Thyroid gland (tissue), 4 donors: ENCODE measurements around the gene LAD1. TPM values are rescaled to one million over a fixed set of nuclear protein-coding genes. Genes with fewer than 3 reads are reported as not detected.

ENCODE experiments used
- DNase-seq, 2 donors: peaks; one replicate each; pipeline ENCODE4 v3.0.0-alpha.2; 2019
- H3K27ac ChIP-seq, 3 donors: fragments of 200-600 bp; sonication (generic); 1 replicate in 2 of 3; 2 replicates in 1 of 3; pipeline ENCODE4 v1.5.1; 2016 to 2019; ENCODE audit warnings: mild to moderate bottlenecking in 1 of 3, moderate library complexity in 1 of 3
- H3K27me3 ChIP-seq: fragments of 200-600 bp; sonication (generic); one replicate; pipeline ENCODE4 v1.5.1; 2019
- H3K36me3 ChIP-seq, 2 donors: fragments of 200-600 bp; sonication (generic); one replicate each; pipeline ENCODE4 v1.5.1; 2016 to 2019
- H3K4me1 ChIP-seq, 2 donors: fragments of 200-600 bp; sonication (generic); one replicate each; pipeline ENCODE4 v1.5.1; 2017 to 2019
- H3K4me3 ChIP-seq, 3 donors: fragments of 200-600 bp; sonication (generic); replicated peaks in 1 of 3; 1 replicate in 2 of 3; 2 replicates in 1 of 3; pipeline ENCODE4 v1.5.1; 2016; ENCODE audit warnings: mild to moderate bottlenecking in 1 of 3
- H3K9me3 ChIP-seq: fragments of 200-600 bp; sonication (generic); one replicate; pipeline ENCODE4 v1.5.1; 2017
- POLR2A ChIP-seq, 2 donors: fragments of 450-650 bp; IDR thresholded peaks; one replicate each; pipeline ENCODE4 v1.6.1; 2017; ENCODE audit warnings: antibody characterized with exemption in 2 of 2, mild to moderate bottlenecking in 2 of 2, moderate library complexity in 1 of 2
- WGBS, 2 donors: methylation state at CpG; one replicate each; pipeline ENCODE4 v1.1.5; 2017; 5-methylcytosine and 5-hydroxymethylcytosine counted together
- intact Hi-C: fragments of 100-400 bp; cut with DNase I; formaldehyde crosslinking; loops from one replicate; pipeline ENCODE4 v1.15.1; 2023
- total RNA-seq, 4 donors: library from RNA; depleted of rRNA; stranded (reverse); fragments of >200 nt; gene quantifications; one replicate each; pipeline ENCODE4 v1.2.3, GENCODE V29; 2016
- TF ChIP-seq, protein P1 (sequence below), 6 experiments: fragments of 200-600 bp in 3 of 6; fragments of 450-650 bp in 3 of 6; sonication (generic) in 3 of 6; IDR thresholded peaks; one replicate each; pipeline ENCODE4 v1.5.1; 2016 to 2019; ENCODE audit warnings: antibody characterized with exemption in 6 of 6, mild to moderate bottlenecking in 2 of 6, inconsistent platforms in 1 of 6, moderate library complexity in 1 of 6

The LAD1 gene
- total RNA-seq, 4 donors from 2014 or later, result 2.9 to 7.4 (median 5.1) TPM

DNA sequence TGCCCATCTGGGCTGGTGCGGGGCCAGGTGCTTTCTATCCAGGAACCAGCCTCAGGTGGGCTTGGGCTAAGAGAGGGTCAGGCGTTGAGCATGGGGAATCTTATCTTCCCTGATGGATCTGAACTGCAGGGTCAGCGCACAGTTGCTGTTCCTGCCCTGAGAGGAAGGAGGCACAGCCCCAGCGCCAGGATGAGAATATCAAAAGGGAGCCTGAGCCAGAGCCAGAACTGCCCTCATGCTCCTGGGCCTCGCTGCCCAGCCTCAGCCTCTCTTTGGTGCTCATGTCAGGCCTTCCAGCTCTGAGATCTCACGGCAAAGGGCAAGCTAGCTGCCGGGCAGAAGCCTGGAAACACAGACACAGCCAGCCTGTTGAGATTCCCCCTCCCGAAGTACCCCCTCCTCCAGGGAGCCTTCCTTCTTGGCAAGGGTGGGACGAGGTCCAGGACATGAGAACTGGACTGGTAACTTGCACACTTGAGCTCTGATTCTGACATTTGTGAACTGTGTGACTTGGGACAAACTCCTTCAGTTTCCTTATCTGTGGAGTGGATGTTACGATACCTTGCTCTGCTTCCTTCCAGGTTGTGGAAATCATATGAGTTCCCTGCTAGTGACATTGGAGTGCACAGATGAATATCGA, 1.2 kb upstream of the LAD1 start:
- H3K4me3 ChIP-seq, result peak overlapping the region in 1 of 3 donors; percentile 26
- no peak overlapping the region for H3K27ac ChIP-seq
- H3K36me3 ChIP-seq, result no peaks in the 10 kb centered on the region
- peaks cover 7 to 25% of the 10 kb centered on the region in 2 donors for H3K4me1 ChIP-seq
- H3K9me3 ChIP-seq, result no peaks in the 10 kb centered on the region
- TF ChIP-seq POLR2A (IDR thresholded peaks at IDR 0.05), result no peak
- TF ChIP-seq, protein P1, sequence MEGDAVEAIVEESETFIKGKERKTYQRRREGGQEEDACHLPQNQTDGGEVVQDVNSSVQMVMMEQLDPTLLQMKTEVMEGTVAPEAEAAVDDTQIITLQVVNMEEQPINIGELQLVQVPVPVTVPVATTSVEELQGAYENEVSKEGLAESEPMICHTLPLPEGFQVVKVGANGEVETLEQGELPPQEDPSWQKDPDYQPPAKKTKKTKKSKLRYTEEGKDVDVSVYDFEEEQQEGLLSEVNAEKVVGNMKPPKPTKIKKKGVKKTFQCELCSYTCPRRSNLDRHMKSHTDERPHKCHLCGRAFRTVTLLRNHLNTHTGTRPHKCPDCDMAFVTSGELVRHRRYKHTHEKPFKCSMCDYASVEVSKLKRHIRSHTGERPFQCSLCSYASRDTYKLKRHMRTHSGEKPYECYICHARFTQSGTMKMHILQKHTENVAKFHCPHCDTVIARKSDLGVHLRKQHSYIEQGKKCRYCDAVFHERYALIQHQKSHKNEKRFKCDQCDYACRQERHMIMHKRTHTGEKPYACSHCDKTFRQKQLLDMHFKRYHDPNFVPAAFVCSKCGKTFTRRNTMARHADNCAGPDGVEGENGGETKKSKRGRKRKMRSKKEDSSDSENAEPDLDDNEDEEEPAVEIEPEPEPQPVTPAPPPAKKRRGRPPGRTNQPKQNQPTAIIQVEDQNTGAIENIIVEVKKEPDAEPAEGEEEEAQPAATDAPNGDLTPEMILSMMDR (IDR thresholded peaks at IDR 0.05), result no peak
- DNase-seq, result no peak
- 89 to 91% methylated on average over 6 to 9 of the region's 11 CpGs for WGBS, 2 donors
- no peaks in the 10 kb centered on the region for H3K27me3 ChIP-seq
- intact Hi-C loops, result no loop called here

DNA sequence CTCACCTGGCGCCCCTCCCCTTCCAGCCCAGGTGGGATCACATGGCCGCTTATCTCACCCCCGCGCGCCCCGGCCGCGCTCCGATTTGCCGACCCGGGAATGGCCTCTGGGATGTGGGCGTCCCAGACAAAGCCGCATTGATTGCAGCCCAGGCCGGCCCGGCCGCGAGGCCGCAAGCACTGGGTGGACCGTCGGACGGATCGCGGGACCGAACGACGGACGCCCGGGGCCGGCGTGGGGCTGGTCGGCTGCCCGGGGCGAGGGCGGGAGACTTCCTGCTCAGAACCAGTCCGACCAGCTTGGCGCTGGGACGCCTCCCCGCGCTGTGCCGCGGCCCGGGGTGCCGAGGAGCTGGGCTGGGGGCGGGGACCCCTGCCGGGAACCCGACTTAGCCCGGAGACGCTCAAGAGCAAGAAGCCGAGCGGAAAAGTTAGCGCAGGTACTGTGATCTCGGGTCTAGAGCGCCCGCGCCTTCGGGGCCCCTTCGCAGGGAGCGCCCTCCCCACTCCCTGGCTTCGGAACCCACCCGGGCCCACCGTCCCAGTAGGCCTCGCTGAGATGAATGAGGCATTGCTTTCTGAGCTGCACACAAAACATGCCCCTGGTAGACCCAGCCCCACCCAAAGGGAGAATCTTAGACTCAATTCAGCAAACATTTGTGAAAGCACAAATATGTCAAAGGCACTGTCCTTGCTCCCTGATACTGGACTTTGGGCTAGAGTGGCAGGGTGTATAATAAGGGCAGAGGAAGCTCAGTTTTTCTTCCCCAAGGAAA, 415 bp upstream of the LAD1 start:
- intact Hi-C loops, result no loop called here
- Histone ChIP-seq H3K4me1 (peaks cover 7 to 25% of the 10 kb centered on the region in 2 donors), H3K36me3 (no peaks in the 10 kb centered on the region), H3K27ac (no peak overlapping the region), H3K4me3 (peak overlapping the region in 1 of 3 donors; percentile 26), H3K27me3 (no peaks in the 10 kb centered on the region), H3K9me3 (no peaks in the 10 kb centered on the region)
- DNase-seq, result peak; percentile 71 to 78
- TF ChIP-seq, protein P1 (IDR thresholded peaks at IDR 0.05), result no peak
- peak in 1 of 2 donors; percentile 54 for TF ChIP-seq POLR2A (IDR thresholded peaks at IDR 0.05)
- WGBS, 2 donors, result 17 to 25% methylated on average over 7 to 19 of the region's 62 CpGs

DNA sequence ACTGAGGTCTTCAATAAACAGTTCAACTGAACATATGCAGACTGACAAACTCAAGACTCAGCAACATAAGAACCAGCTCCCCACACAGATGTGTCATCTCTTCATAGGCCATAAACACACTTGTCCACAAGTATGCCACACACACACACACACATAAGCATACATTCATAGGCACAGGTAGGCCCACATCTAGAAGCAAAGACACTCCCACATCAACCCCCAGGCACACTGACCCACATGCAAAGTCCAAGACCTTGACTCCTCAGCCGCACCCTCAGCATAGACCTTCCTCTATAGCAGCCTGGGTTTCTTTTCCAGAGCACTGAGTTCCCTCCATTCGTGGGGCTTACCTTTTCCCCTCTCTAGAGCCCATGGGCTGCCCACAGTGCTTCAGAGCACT, 1.4 kb downstream of the LAD1 start:
- WGBS, 2 donors, result 91 to 95% methylated on average over 2 of the region's 2 CpGs
- H3K36me3 ChIP-seq, result no peaks in the 10 kb centered on the region
- intact Hi-C loops, result no loop called here
- no peak overlapping the region for H3K27ac ChIP-seq
- H3K9me3 ChIP-seq, result no peaks in the 10 kb centered on the region
- no peaks in the 10 kb centered on the region for H3K27me3 ChIP-seq
- peaks cover 7 to 25% of the 10 kb centered on the region in 2 donors for H3K4me1 ChIP-seq
- no peak for TF ChIP-seq POLR2A (IDR thresholded peaks at IDR 0.05)
- TF ChIP-seq, protein P1 (IDR thresholded peaks at IDR 0.05), result no peak
- no peak overlapping the region for H3K4me3 ChIP-seq
- DNase-seq, result no peak

DNA sequence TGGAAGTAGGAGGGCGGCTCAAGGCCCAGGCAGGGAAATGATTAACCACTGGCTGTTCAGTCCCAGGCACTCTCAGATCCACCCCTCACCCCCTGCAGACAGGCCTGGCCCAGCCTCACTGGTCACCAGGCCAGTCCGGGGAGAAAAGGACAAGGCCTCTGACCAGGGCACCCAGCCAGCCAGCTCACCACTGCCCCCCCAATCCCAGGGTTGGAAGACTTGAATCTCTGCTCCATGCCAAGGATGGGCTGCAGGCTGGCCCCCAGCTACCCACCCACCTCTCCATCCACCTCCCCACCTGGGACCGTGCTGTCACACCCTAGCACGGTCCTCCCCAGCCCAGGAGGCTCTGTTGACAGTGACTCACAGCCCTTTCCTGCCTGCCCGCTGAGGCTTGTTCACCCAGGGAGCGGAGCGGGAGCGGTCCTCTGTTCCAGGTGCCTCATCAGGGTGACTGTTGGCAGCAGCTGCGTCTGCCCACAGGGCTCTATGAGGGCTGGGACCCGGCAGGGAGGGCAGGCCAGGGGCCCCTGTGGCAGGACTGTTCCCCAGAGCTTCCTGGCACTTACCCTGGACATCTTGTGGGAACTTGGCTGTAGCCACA, 2.2 kb downstream of the LAD1 start:
- no peak overlapping the region for H3K27ac ChIP-seq
- peaks cover 7 to 25% of the 10 kb centered on the region in 2 donors for H3K4me1 ChIP-seq
- H3K9me3 ChIP-seq, result no peaks in the 10 kb centered on the region
- no peaks in the 10 kb centered on the region for H3K27me3 ChIP-seq
- 70 to 79% methylated on average over 8 to 9 of the region's 10 CpGs for WGBS, 2 donors
- intact Hi-C loops, result no loop called here
- DNase-seq, result peak; percentile 65 to 74
- no peak for TF ChIP-seq POLR2A (IDR thresholded peaks at IDR 0.05)
- TF ChIP-seq, protein P1 (IDR thresholded peaks at IDR 0.05), result no peak
- no peak overlapping the region for H3K4me3 ChIP-seq
- no peaks in the 10 kb centered on the region for H3K36me3 ChIP-seq
